ENCODE measurements around the gene TBRG4.

TBRG4 gene

DNA sequence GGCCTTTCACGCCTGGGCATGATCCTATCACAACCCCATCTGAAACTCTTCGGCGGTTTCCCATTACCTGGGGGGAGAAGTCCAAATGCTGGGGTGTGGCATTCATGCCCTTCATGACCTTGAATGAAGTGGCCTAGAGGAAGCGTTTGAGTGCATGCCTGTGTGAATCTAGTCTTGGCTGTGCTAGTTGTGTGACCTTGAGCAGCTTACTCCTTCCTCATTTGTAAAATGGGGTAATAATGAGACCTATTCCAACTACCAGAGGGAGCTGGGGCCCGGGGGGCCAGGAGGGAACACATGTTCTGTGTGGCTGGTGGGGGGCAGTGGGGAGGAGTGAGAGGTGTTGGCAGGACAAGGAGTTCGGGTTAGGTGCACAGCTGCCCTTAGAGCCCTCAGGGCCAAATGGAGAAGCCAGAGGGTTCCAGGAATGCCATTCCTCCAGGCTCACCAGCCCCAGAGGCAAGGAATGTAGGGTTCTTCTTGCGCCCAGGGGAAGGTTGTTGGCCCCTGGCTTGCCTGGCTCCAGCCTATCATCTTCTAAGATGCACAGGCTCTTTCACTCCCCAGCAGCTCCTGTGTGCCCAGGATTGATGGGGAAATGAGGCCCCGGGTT, 21.3 kb upstream of the TBRG4 start:
- no peak overlapping the region for H3K4me3 ChIP-seq (ENCODE audit: insufficient read length, low read depth)
- H3K4me1 ChIP-seq (ENCODE audit: insufficient read depth, insufficient read length): peaks cover 5% of the 10 kb centered on the region
- DNase-seq (ENCODE audit: low read depth, low spot score): no peak
- TF ChIP-seq ZNF274 (IDR thresholded peaks at IDR 0.05; ENCODE audit: low read depth, low read length): no peak
- TF ChIP-seq SUZ12 (IDR thresholded peaks at IDR 0.05; ENCODE audit: extremely low read depth, insufficient read depth, insufficient read length): no peak
- H3K9me3 ChIP-seq (ENCODE audit: insufficient read depth, low read length): no peaks in the 10 kb centered on the region
- no peaks in the 10 kb centered on the region for H3K36me3 ChIP-seq (ENCODE audit: insufficient read depth, insufficient read length, low read length)
- H3K9ac ChIP-seq (ENCODE audit: insufficient read length, low read depth): no peak overlapping the region
- no peaks in the 10 kb centered on the region for H3K27me3 ChIP-seq (ENCODE audit: insufficient read depth, insufficient read length)

DNA sequence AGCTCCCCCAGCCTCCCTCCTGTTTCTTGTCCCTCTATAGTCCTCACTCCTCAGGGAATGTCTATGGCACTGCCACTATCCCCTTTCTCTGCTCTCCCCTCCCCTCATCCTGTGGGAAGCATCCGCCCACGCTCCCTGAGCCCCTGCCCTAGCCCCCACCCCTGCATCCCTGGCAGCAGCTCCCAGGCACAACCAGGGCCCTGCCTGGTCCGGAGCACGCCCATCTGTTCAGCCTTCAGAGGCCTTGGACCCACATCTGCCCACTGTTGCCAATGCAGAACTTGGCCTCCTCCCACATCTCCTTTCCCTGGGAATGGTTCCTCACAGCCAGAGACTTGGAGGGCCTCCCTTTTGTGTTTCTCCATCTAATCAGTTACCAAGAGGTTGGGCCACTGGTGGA, 20.4 kb upstream of the TBRG4 start:
- Histone ChIP-seq H3K27me3 (ENCODE audit: insufficient read depth, insufficient read length) (no peaks in the 10 kb centered on the region), H3K36me3 (ENCODE audit: insufficient read depth, insufficient read length, low read length) (no peaks in the 10 kb centered on the region), H3K9me3 (ENCODE audit: insufficient read depth, low read length) (no peaks in the 10 kb centered on the region), H3K9ac (ENCODE audit: insufficient read length, low read depth) (no peak overlapping the region), H3K4me1 (ENCODE audit: insufficient read depth, insufficient read length) (peaks cover 5% of the 10 kb centered on the region), H3K4me3 (ENCODE audit: insufficient read length, low read depth) (no peak overlapping the region)
- DNase-seq (ENCODE audit: low read depth, low spot score): no peak
- TF ChIP-seq YY1 (IDR thresholded peaks at IDR 0.05; ENCODE audit: insufficient read depth, insufficient read length) (no peak), SUZ12 (IDR thresholded peaks at IDR 0.05; ENCODE audit: extremely low read depth, insufficient read depth, insufficient read length) (no peak), ZNF274 (IDR thresholded peaks at IDR 0.05; ENCODE audit: low read depth, low read length) (no peak)

DNA sequence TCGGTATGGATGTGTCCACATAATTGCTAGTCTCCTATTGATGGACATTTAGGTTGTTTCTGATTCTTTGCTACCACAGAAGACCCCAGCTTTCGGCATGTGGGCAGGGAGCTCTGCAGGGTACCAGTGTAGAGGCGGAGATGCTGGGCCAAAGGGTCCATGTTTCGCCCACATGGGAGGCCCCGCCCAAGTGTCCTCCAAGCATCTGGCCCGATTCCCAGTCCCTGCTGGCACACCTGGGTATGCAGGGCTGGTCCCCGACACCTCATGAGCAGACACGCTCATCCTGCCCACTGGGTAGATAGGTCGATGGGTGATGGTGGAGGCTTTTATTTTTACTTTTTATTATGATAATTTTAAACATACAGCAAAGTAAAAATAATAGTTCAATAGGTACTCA, 19.4 kb upstream of the TBRG4 start:
- no peaks in the 10 kb centered on the region for H3K9me3 ChIP-seq (ENCODE audit: insufficient read depth, low read length)
- no peak overlapping the region for H3K9ac ChIP-seq (ENCODE audit: insufficient read length, low read depth)
- no peaks in the 10 kb centered on the region for H3K27me3 ChIP-seq (ENCODE audit: insufficient read depth, insufficient read length)
- H3K4me1 ChIP-seq (ENCODE audit: insufficient read depth, insufficient read length): peaks cover 8% of the 10 kb centered on the region
- no peak overlapping the region for H3K4me3 ChIP-seq (ENCODE audit: insufficient read length, low read depth)
- TF ChIP-seq YY1 (IDR thresholded peaks at IDR 0.05; ENCODE audit: insufficient read depth, insufficient read length) (no peak), SUZ12 (IDR thresholded peaks at IDR 0.05; ENCODE audit: extremely low read depth, insufficient read depth, insufficient read length) (no peak), ZNF274 (IDR thresholded peaks at IDR 0.05; ENCODE audit: low read depth, low read length) (no peak)
- no peaks in the 10 kb centered on the region for H3K36me3 ChIP-seq (ENCODE audit: insufficient read depth, insufficient read length, low read length)
- no peak for DNase-seq (ENCODE audit: low read depth, low spot score)

DNA sequence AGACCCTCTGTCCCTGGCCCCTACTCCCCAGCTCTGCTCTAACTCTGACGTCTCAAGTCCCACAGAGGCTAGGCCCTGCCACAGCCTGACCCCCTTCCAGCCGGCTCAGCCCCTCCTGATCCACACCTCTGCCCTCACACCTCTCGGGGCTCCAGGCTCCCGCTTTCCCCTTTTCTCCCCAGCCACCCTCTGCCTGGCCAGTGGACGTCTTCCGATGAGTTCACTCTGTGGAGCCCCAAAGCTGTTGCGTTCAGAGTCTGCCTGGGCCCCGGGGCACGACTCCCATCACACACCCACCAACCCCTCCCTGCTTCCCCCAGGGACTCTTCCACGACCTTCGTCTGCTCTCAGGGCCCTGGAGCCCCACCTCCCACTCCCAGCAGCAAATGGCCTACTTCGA, 18.4 kb upstream of the TBRG4 start:
- H3K4me1 ChIP-seq (ENCODE audit: insufficient read depth, insufficient read length): peaks cover 16% of the 10 kb centered on the region
- H3K27me3 ChIP-seq (ENCODE audit: insufficient read depth, insufficient read length): no peaks in the 10 kb centered on the region
- H3K9ac ChIP-seq (ENCODE audit: insufficient read length, low read depth): no peak overlapping the region
- no peak overlapping the region for H3K4me3 ChIP-seq (ENCODE audit: insufficient read length, low read depth)
- TF ChIP-seq YY1 (IDR thresholded peaks at IDR 0.05; ENCODE audit: insufficient read depth, insufficient read length) (no peak), ZNF274 (IDR thresholded peaks at IDR 0.05; ENCODE audit: low read depth, low read length) (no peak), SUZ12 (IDR thresholded peaks at IDR 0.05; ENCODE audit: extremely low read depth, insufficient read depth, insufficient read length) (no peak)
- no peaks in the 10 kb centered on the region for H3K36me3 ChIP-seq (ENCODE audit: insufficient read depth, insufficient read length, low read length)
- H3K9me3 ChIP-seq (ENCODE audit: insufficient read depth, low read length): no peaks in the 10 kb centered on the region
- no peak for DNase-seq (ENCODE audit: low read depth, low spot score)

DNA sequence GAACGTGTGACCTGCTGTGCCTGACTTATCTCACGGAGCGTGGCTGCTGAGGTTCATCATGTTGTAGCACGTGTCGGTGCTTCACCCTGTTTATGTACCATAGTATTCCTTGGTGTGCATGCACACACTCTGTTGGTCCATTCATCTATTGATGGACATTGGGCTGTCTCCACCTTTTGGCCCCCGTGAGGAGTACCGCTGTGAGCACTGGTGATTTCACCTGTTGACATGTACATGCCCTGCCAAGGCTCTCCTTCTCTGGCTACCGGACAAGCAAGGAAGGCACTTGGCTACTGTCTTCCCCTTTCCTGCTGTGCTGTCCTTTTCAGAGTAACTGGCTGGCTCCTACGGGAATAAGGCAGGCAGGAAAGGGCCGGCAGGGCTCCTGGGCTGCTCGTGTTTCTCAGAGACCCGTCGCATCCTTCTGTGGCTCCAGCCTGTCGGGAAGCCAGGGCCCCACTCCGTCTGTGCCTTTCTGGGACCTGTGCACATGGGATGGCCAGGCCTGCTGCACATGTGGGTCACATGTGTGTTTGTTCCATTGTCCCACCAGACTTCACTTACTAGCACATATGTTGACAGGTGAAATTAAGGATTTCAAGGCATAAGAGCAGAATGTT, 17.8 kb upstream of the TBRG4 start:
- Histone ChIP-seq H3K36me3 (ENCODE audit: insufficient read depth, insufficient read length, low read length) (no peaks in the 10 kb centered on the region), H3K9me3 (ENCODE audit: insufficient read depth, low read length) (no peaks in the 10 kb centered on the region), H3K27me3 (ENCODE audit: insufficient read depth, insufficient read length) (no peaks in the 10 kb centered on the region), H3K4me1 (ENCODE audit: insufficient read depth, insufficient read length) (peaks cover 18% of the 10 kb centered on the region), H3K4me3 (ENCODE audit: insufficient read length, low read depth) (no peak overlapping the region), H3K9ac (ENCODE audit: insufficient read length, low read depth) (no peak overlapping the region)
- DNase-seq (ENCODE audit: low read depth, low spot score): no peak
- TF ChIP-seq ZNF274 (IDR thresholded peaks at IDR 0.05; ENCODE audit: low read depth, low read length) (no peak), SUZ12 (IDR thresholded peaks at IDR 0.05; ENCODE audit: extremely low read depth, insufficient read depth, insufficient read length) (no peak), YY1 (IDR thresholded peaks at IDR 0.05; ENCODE audit: insufficient read depth, insufficient read length) (no peak)

DNA sequence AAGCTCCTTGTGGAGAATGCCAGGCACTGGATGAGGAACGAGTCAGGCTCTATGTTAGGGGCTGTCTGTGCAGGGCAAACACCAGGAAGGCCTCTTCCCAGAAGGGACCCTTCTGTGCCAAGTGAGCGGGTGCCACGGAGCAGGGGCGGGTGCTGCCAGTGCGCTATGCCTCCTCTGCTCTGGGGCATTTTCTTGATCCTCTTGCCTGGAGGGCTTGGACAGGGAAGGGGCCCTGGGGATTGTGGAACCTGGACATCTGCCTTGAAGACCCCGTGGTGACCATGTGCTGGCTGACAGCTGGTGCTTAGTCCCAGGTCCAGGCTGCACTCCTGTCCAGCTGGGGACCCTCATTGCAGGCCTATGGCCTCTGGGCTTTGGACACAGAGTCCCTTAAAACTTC, 15.4 kb upstream of the TBRG4 start:
- no peak for DNase-seq (ENCODE audit: low read depth, low spot score)
- TF ChIP-seq ZNF274 (IDR thresholded peaks at IDR 0.05; ENCODE audit: low read depth, low read length) (no peak), YY1 (IDR thresholded peaks at IDR 0.05; ENCODE audit: insufficient read depth, insufficient read length) (no peak), SUZ12 (IDR thresholded peaks at IDR 0.05; ENCODE audit: extremely low read depth, insufficient read depth, insufficient read length) (no peak)
- Histone ChIP-seq H3K36me3 (ENCODE audit: insufficient read depth, insufficient read length, low read length) (no peaks in the 10 kb centered on the region), H3K9ac (ENCODE audit: insufficient read length, low read depth) (no peak overlapping the region), H3K4me1 (ENCODE audit: insufficient read depth, insufficient read length) (peaks cover 34% of the 10 kb centered on the region), H3K4me3 (ENCODE audit: insufficient read length, low read depth) (no peak overlapping the region), H3K9me3 (ENCODE audit: insufficient read depth, low read length) (no peaks in the 10 kb centered on the region), H3K27me3 (ENCODE audit: insufficient read depth, insufficient read length) (no peaks in the 10 kb centered on the region)

DNA sequence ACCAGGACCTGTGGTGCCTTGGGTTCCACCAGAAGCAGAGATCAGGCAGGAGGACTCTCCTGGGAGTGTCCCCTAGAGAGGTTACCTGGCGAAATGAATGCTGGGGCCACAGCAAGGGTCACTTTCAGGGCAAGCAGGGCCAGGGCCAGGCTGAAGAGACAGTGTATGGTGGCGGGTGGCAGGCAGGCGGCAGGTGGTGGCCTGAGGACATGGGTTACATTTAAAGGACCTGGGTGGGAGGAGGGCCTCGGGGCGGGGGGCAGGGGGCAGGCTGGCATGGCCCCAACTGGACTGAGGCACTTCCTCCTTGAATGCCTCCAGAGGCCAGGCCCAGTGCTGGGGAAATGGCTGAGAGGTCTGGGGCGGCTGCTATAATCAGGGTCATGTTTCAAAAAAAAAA, 14.7 kb upstream of the TBRG4 start:
- DNase-seq (ENCODE audit: low read depth, low spot score): no peak
- Histone ChIP-seq H3K4me1 (ENCODE audit: insufficient read depth, insufficient read length) (peaks cover 34% of the 10 kb centered on the region), H3K9ac (ENCODE audit: insufficient read length, low read depth) (no peak overlapping the region), H3K9me3 (ENCODE audit: insufficient read depth, low read length) (no peaks in the 10 kb centered on the region), H3K4me3 (ENCODE audit: insufficient read length, low read depth) (no peak overlapping the region), H3K27me3 (ENCODE audit: insufficient read depth, insufficient read length) (no peaks in the 10 kb centered on the region), H3K36me3 (ENCODE audit: insufficient read depth, insufficient read length, low read length) (no peaks in the 10 kb centered on the region)
- TF ChIP-seq ZNF274 (IDR thresholded peaks at IDR 0.05; ENCODE audit: low read depth, low read length) (no peak), SUZ12 (IDR thresholded peaks at IDR 0.05; ENCODE audit: extremely low read depth, insufficient read depth, insufficient read length) (no peak), YY1 (IDR thresholded peaks at IDR 0.05; ENCODE audit: insufficient read depth, insufficient read length) (no peak)
